Breast epithelium (tissue), 4 donors: ENCODE measurements around the gene RPL39L. TPM values are rescaled to one million over a fixed set of nuclear protein-coding genes. Genes with fewer than 3 reads are reported as not detected.

Source experiments
- DNase-seq, 2 donors: peaks; one replicate each; pipeline ENCODE4 v3.0.0-alpha.2; 2019; ENCODE audit warnings: low spot score in 2 of 2
- H3K27ac ChIP-seq, 2 donors: fragments of 200-600 bp; sonication (generic) in 1 of 2; one replicate each; pipeline ENCODE4 v1.5.1; 2016 to 2019; ENCODE audit warnings: mild to moderate bottlenecking in 1 of 2
- H3K27me3 ChIP-seq, 2 donors: fragments of 200-600 bp; sonication (generic) in 1 of 2; one replicate each; pipeline versions ENCODE4 v1.5.1 to v1.6.0; 2017 to 2019; ENCODE audit warnings: control low read depth in 1 of 2, mild to moderate bottlenecking in 1 of 2
- H3K36me3 ChIP-seq: fragments of 200-600 bp; one replicate; pipeline ENCODE4 v1.5.1; 2019
- H3K4me1 ChIP-seq, 2 donors: fragments of 200-600 bp; sonication (generic); one replicate each; pipeline ENCODE4 v1.5.1; 2016 to 2019; ENCODE audit warnings: control low read depth in 1 of 2
- H3K4me3 ChIP-seq, 3 donors: fragments of 200-600 bp; sonication (generic); 1 replicate in 2 of 3; 2 replicates in 1 of 3; pipeline ENCODE4 v1.5.1; 2016 to 2019; ENCODE audit warnings: mild to moderate bottlenecking in 3 of 3, moderate library complexity in 2 of 3
- H3K9me3 ChIP-seq, 2 donors: fragments of 200-600 bp; sonication (generic) in 1 of 2; one replicate each; pipeline ENCODE4 v1.5.1; 2016 to 2019; ENCODE audit warnings: control low read depth in 1 of 2
- POLR2A ChIP-seq: fragments of 450-650 bp; IDR thresholded peaks from one replicate; pipeline ENCODE4 v1.6.1; 2016; ENCODE audit warnings: antibody characterized with exemption, mild to moderate bottlenecking, moderate library complexity
- POLR2AphosphoS5 ChIP-seq, 3 donors: sonication (generic); formaldehyde crosslinking; IDR thresholded peaks; one replicate each; pipeline ENCODE4 v1.6.1; 2017; ENCODE audit warnings: antibody characterized with exemption in 3 of 3
- intact Hi-C: fragments of 100-400 bp; cut with DNase I; formaldehyde crosslinking; loops from one replicate; pipeline ENCODE4 v1.15.1; 2023; ENCODE audit warnings: low total_unique reads
- total RNA-seq, 3 donors: library from RNA; depleted of rRNA; stranded (reverse); fragments of >200 nt; gene quantifications; one replicate each; pipeline ENCODE4 v1.1.0, GENCODE V29; 2016
- TF ChIP-seq, protein P1 (sequence below), 3 donors: fragments of 450-650 bp; IDR thresholded peaks; one replicate each; pipeline ENCODE4 v1.5.1; 2016 to 2017; ENCODE audit warnings: antibody characterized with exemption in 3 of 3, mild to moderate bottlenecking in 3 of 3, moderate library complexity in 3 of 3

The RPL39L gene
- total RNA-seq, 3 donors from 2014 or later = 5.4 to 15.4 (median 14.6) TPM

DNA sequence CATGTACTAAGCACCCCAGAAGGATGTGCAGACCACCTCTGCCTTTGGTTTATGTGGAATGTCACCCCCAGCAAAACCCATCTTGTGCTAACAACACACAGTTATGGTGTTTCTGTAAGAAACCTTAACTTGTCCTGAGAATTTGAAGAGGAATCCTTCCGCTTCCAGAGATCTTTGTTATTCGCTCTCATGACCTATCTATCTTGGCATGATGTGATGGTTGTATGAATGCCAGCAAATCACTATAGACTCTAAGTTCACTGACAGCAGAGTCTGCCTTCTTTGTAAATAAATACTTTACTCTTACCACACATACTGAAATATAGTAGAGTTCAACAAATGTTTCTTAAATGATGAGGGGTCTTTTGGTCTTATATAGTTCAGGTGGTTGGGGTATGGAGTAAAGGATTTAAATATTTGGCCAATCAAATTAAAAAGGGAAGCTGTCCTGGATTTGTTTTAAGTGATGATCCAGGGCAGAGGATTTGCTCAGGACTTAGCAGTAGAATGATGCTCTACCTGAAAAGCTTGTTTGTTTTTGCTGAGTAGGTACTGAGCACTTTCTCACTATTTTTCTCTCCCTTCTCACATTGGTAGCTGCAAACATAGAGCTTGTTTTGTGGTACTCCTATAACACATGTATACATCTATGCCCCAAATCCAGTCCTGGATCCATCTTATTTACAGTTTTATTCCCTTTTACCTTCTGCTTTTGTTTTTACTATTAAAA lies 30.1 kb upstream of the RPL39L start:
- TF ChIP-seq POLR2A (no peak), POLR2AphosphoS5 (IDR thresholded peaks at IDR 0.05) (no peak)
- TF ChIP-seq, protein P1, sequence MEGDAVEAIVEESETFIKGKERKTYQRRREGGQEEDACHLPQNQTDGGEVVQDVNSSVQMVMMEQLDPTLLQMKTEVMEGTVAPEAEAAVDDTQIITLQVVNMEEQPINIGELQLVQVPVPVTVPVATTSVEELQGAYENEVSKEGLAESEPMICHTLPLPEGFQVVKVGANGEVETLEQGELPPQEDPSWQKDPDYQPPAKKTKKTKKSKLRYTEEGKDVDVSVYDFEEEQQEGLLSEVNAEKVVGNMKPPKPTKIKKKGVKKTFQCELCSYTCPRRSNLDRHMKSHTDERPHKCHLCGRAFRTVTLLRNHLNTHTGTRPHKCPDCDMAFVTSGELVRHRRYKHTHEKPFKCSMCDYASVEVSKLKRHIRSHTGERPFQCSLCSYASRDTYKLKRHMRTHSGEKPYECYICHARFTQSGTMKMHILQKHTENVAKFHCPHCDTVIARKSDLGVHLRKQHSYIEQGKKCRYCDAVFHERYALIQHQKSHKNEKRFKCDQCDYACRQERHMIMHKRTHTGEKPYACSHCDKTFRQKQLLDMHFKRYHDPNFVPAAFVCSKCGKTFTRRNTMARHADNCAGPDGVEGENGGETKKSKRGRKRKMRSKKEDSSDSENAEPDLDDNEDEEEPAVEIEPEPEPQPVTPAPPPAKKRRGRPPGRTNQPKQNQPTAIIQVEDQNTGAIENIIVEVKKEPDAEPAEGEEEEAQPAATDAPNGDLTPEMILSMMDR (IDR thresholded peaks at IDR 0.05) = no peak
- Histone ChIP-seq H3K36me3 (no peaks in the 10 kb centered on the region), H3K9me3 (no peaks in the 10 kb centered on the region), H3K27ac (no peak overlapping the region), H3K4me1 (no peaks in the 10 kb centered on the region), H3K27me3 (no peaks in the 10 kb centered on the region), H3K4me3 (no peak overlapping the region)
- intact Hi-C loops = no loop called here
- no peak for DNase-seq

DNA sequence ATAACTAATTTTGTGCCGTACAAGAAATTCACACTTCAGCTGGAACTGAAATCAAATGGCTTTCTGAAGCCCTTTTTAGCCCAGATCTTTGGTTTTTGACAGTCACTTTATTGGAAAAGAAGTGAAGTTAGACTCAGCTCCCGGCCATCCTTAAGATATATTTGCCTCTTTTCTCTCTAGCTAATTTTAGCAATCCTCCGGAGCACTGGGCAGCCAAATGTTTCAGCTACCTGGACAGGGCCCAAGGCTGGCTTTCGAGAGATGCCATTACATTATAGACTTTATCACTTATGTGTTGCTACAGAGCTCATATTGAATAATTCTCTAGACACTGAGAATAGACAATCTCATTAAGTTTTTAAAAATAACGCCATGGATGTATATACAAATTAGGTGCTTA lies 28.5 kb upstream of the RPL39L start:
- H3K27ac ChIP-seq = no peak overlapping the region
- no peaks in the 10 kb centered on the region for H3K27me3 ChIP-seq
- H3K4me1 ChIP-seq = no peaks in the 10 kb centered on the region
- H3K4me3 ChIP-seq = no peak overlapping the region
- intact Hi-C loops = no loop called here
- no peaks in the 10 kb centered on the region for H3K36me3 ChIP-seq
- DNase-seq = no peak
- H3K9me3 ChIP-seq = no peaks in the 10 kb centered on the region
- TF ChIP-seq POLR2AphosphoS5 (IDR thresholded peaks at IDR 0.05) (no peak), POLR2A (no peak)
- TF ChIP-seq, protein P1 (IDR thresholded peaks at IDR 0.05) = no peak

DNA sequence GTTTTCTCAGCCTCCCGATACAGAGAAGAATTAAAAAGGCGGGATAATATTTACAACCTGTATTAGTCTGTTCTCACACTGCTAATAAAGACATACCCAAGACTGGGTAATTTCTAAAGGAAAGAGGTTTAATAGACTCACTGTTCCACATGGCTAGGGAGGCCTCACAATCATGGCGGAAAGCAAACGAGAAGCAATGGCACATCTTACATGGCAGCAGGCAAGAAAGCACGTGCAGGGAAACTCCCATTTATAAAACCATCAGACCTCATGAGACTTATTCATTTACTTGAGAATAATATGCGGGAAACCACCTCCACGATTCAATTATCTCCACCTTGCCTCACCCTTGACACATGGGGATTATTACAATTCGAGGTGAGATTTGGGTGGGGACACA lies 27.5 kb upstream of the RPL39L start:
- no peaks in the 10 kb centered on the region for H3K36me3 ChIP-seq
- H3K4me3 ChIP-seq = no peak overlapping the region
- no peaks in the 10 kb centered on the region for H3K27me3 ChIP-seq
- intact Hi-C loops = no loop called here
- H3K27ac ChIP-seq = no peak overlapping the region
- TF ChIP-seq POLR2AphosphoS5 (IDR thresholded peaks at IDR 0.05) = no peak
- TF ChIP-seq, protein P1 (IDR thresholded peaks at IDR 0.05) = no peak
- no peak for TF ChIP-seq POLR2A
- H3K4me1 ChIP-seq = no peaks in the 10 kb centered on the region
- no peaks in the 10 kb centered on the region for H3K9me3 ChIP-seq
- DNase-seq = no peak

DNA sequence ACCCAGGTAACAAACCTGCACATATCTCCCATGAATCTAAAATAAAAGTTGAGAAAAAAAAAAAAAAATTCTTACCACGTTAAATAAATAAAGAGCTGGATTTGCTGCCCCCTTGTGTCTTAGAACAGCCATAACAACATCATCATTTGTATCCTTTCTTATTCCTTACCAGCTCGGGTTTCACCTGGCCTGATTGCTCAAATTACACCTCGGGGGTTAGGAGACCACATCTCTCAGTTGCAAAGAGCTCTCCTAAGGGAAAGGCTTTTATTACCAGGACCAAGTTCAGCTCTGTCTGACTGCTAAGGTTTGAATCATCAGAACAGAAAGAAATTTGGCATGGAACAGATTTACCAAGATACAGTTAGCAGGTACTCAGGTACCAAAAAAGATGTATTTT lies 25.8 kb upstream of the RPL39L start:
- no peaks in the 10 kb centered on the region for H3K27me3 ChIP-seq
- DNase-seq = no peak
- peaks cover 0 to under 1% of the 10 kb centered on the region in 2 donors for H3K9me3 ChIP-seq
- no peak overlapping the region for H3K27ac ChIP-seq
- TF ChIP-seq, protein P1 (IDR thresholded peaks at IDR 0.05) = peak; percentile 51 to 76 (median 58)
- TF ChIP-seq POLR2AphosphoS5 (IDR thresholded peaks at IDR 0.05) (no peak), POLR2A (no peak)
- H3K36me3 ChIP-seq = no peaks in the 10 kb centered on the region
- H3K4me1 ChIP-seq = no peaks in the 10 kb centered on the region
- intact Hi-C loops = no loop called here
- no peak overlapping the region for H3K4me3 ChIP-seq

DNA sequence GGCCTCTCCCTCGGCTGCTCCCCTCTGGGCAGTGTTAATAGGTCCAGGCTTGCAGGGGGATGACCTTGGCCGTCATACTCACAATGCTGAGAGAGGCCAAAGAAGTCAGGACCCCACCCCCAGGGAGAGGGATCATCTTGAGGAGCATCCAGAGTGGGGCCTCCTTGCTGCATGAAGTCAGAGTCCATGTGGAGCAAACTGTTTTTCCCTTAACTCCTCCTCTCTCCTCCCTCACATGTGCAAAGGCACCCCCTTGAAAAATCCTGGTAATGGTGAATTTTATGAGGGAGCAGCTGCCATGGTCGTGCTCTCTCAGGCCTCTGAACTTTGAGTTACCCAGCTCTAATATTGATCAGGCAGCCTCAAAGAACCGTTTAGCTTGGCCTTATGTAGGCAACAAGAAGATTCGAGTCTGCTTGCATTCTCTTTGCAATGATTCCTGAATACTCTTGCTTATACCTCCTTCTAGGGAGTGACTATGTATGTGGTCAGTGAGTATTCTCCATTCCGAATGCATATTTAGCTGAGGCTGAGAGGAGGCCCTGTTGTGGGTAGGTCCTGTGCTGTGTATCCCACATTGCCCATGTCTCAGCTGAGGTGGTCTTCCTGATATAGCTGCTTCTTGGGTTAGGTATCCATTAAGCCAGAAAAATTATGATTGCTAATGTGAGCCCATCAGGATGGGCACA lies 23.1 kb upstream of the RPL39L start:
- TF ChIP-seq POLR2A = no peak
- TF ChIP-seq, protein P1 (IDR thresholded peaks at IDR 0.05) = no peak
- TF ChIP-seq POLR2AphosphoS5 (IDR thresholded peaks at IDR 0.05) = no peak
- no peaks in the 10 kb centered on the region for H3K36me3 ChIP-seq
- peaks cover 9% of the 10 kb centered on the region in 2 donors for H3K9me3 ChIP-seq
- H3K4me3 ChIP-seq = no peak overlapping the region
- intact Hi-C loops = no loop called here
- H3K4me1 ChIP-seq = no peaks in the 10 kb centered on the region
- H3K27ac ChIP-seq = no peak overlapping the region
- H3K27me3 ChIP-seq = no peaks in the 10 kb centered on the region
- DNase-seq = no peak
